Measurements from ENCODE around the gene PADI3.
A peak's percentile ranks its signal among the peaks of the same experiment; 100 is the strongest.

PADI3 gene

GRCh38 chr1:17248781-17249180, at the start of gene PADI3:
Gene PADI3, plus strand, starts transcription at chr1:17249098. Its CDS starts 40 bp downstream, at chr1:17249138.
- DNase-seq: no peak

GRCh38 chr1:17199267-17200044, 49.4 kb upstream of the PADI3 start:
- DNase-seq: no peak

GRCh38 chr1:17200246-17200645, 48.7 kb upstream of the PADI3 start:
- no peak for DNase-seq

- no peak for DNase-seq
Measured at GRCh38 chr1:17200756-17201155, 48.1 kb upstream of the PADI3 start.

- DNase-seq: no peak
Measured at GRCh38 chr1:17201201-17202021, 47.5 kb upstream of the PADI3 start.

- no peak for DNase-seq
Measured at GRCh38 chr1:17204546-17205440, 44.1 kb upstream of the PADI3 start, which contains the start of gene PADI1. Gene PADI1, plus strand, starts transcription at chr1:17205128. Its CDS starts 90 bp downstream, at chr1:17205218.

GRCh38 chr1:17205652-17206051, 43.2 kb upstream of the PADI3 start:
- no peak for DNase-seq

- DNase-seq: no peak
Measured at GRCh38 chr1:17206196-17206595, 42.7 kb upstream of the PADI3 start.

GRCh38 chr1:17207046-17207445, 41.9 kb upstream of the PADI3 start:
- DNase-seq: no peak

- no peak for DNase-seq
Measured at GRCh38 chr1:17207540-17207939, 41.4 kb upstream of the PADI3 start.

- DNase-seq: no peak
Measured at GRCh38 chr1:17207966-17208418, 40.9 kb upstream of the PADI3 start.

GRCh38 chr1:17208546-17208945, 40.4 kb upstream of the PADI3 start:
- no peak for DNase-seq

- DNase-seq: no peak
Measured at GRCh38 chr1:17209430-17209829, 39.5 kb upstream of the PADI3 start.

GRCh38 chr1:17210176-17210575, 38.7 kb upstream of the PADI3 start:
- no peak for DNase-seq

GRCh38 chr1:17211377-17211776, 37.5 kb upstream of the PADI3 start:
- no peak for DNase-seq

- no peak for DNase-seq
Measured at GRCh38 chr1:17212009-17212408, 36.9 kb upstream of the PADI3 start.

GRCh38 chr1:17212487-17213121, 36.3 kb upstream of the PADI3 start:
- DNase-seq: peak; percentile 39

- no peak for DNase-seq
Measured at GRCh38 chr1:17213148-17213781, 35.6 kb upstream of the PADI3 start.

GRCh38 chr1:17213782-17214148, 35.1 kb upstream of the PADI3 start:
- DNase-seq: no peak

- DNase-seq: no peak
Measured at GRCh38 chr1:17214876-17215544, 33.9 kb upstream of the PADI3 start.

GRCh38 chr1:17215545-17215890, 33.4 kb upstream of the PADI3 start:
- DNase-seq: no peak
